Measurements from ENCODE around the gene C16orf54.
"Not testable (repeated sequence)": the region's sequence is repeated elsewhere in the genome, so short reads cannot be mapped to it uniquely, and the experiment has no call there.

The C16orf54 gene

GRCh38 chr16:29745853-29746345 is at the start of gene C16orf54:
TSS of gene C16orf54 (minus strand) at chr16:29745990. CDS start at chr16:29744951, 1,039 bp downstream.
- peak; percentile 80 for DNase-seq

- no peak for DNase-seq
Observed at GRCh38 chr16:29794231-29794710, 48.5 kb upstream of the C16orf54 start.

GRCh38 chr16:29793153-29793552 is 47.4 kb upstream of the C16orf54 start:
- DNase-seq: not testable (repeated sequence)

GRCh38 chr16:29791845-29792807 is 46.3 kb upstream of the C16orf54 start:
- DNase-seq: no peak

GRCh38 chr16:29790949-29791844 is 45.4 kb upstream of the C16orf54 start:
- no peak for DNase-seq

- DNase-seq: peak; percentile 99
Observed at GRCh38 chr16:29790183-29790948, 44.6 kb upstream of the C16orf54 start, which contains the start of gene KIF22. TSS of gene KIF22 (plus strand) at chr16:29790751. CDS start at chr16:29790760, 9 bp downstream.

GRCh38 chr16:29789775-29790182 is 44.0 kb upstream of the C16orf54 start:
- DNase-seq: no peak

- not testable (repeated sequence) for DNase-seq
Observed at GRCh38 chr16:29787155-29787554, 41.4 kb upstream of the C16orf54 start.

GRCh38 chr16:29784901-29785500 is 39.2 kb upstream of the C16orf54 start:
- DNase-seq: peak; percentile 79

GRCh38 chr16:29784157-29784556 is 38.4 kb upstream of the C16orf54 start:
- DNase-seq: no peak

- DNase-seq: not testable (repeated sequence)
Observed at GRCh38 chr16:29783094-29783953, 37.5 kb upstream of the C16orf54 start.

- no peak for DNase-seq
Observed at GRCh38 chr16:29779474-29779873, 33.7 kb upstream of the C16orf54 start.

- DNase-seq: no peak
Observed at GRCh38 chr16:29777576-29778350, 32.0 kb upstream of the C16orf54 start, which contains the start of gene ZG16. TSS of gene ZG16 (plus strand) at chr16:29778256. CDS start at chr16:29779267, 1,011 bp downstream.

GRCh38 chr16:29775742-29776408 is 30.1 kb upstream of the C16orf54 start:
- no peak for DNase-seq

GRCh38 chr16:29774730-29775129 is 28.9 kb upstream of the C16orf54 start:
- no peak for DNase-seq

GRCh38 chr16:29772330-29772729 is 26.5 kb upstream of the C16orf54 start:
- DNase-seq: not testable (repeated sequence)

GRCh38 chr16:29770250-29770929 is 24.6 kb upstream of the C16orf54 start:
- no peak for DNase-seq

GRCh38 chr16:29769507-29769906 is 23.7 kb upstream of the C16orf54 start:
- no peak for DNase-seq
